Keratinocyte (primary cell): Measurements from ENCODE around the gene TSPOAP1. TPM values are rescaled to one million over a fixed set of nuclear protein-coding genes. Genes with fewer than 3 reads are reported as not detected.

Experiments used
- DNase-seq: peaks from one replicate; pipeline ENCODE4 v3.0.0-alpha.2; 2011; ENCODE audit warnings: low read depth, missing footprints, low spot score
- FAIRE-seq: peaks from 2 replicates; lab custom pipeline; 2011; peaks lifted over from hg19 to GRCh38; lab: Jason Lieb, UNC
- H2AFZ ChIP-seq: 2 replicates; pipeline ENCODE4 v1.6.0; 2012; ENCODE audit warnings: low read length, control low read depth, inconsistent platforms; ENCODE audit not compliant: control insufficient read depth
- H3K27ac ChIP-seq: 2 replicates; pipeline ENCODE4 v1.5.1; 2011; ENCODE audit warnings: low read length; ENCODE audit not compliant: control insufficient read depth, insufficient read depth
- H3K27me3 ChIP-seq: 3 replicates; pipeline ENCODE4 v1.6.0; 2011; ENCODE audit warnings: low read length; ENCODE audit not compliant: control insufficient read depth, insufficient read depth; ENCODE audit errors: extremely low read depth
- H3K36me3 ChIP-seq, 2 experiments: 2 replicates in 1 of 2; 3 replicates in 1 of 2; pipeline ENCODE4 v1.5.1; 2011; ENCODE audit warnings: low read length in 2 of 2, mild to moderate bottlenecking in 1 of 2; ENCODE audit not compliant: control insufficient read depth in 2 of 2, insufficient read depth in 2 of 2; ENCODE audit errors: extremely low read depth in 1 of 2
- H3K4me1 ChIP-seq: 3 replicates; pipeline ENCODE4 v1.5.1; 2011; ENCODE audit warnings: low read length; ENCODE audit not compliant: control insufficient read depth, insufficient read depth; ENCODE audit errors: extremely low read depth
- H3K4me2 ChIP-seq: 3 replicates; pipeline ENCODE4 v1.6.0; 2011; ENCODE audit warnings: low read depth, low read length; ENCODE audit not compliant: control insufficient read depth, insufficient read depth; ENCODE audit errors: extremely low read depth
- H3K4me3 ChIP-seq, 3 experiments: fragments of 200-600 bp in 1 of 3; sonication (generic) in 1 of 3; 2 replicates in 2 of 3; 3 replicates in 1 of 3; pipeline ENCODE4 v1.5.1; 2011 to 2016; ENCODE audit warnings: low read length in 3 of 3, mild to moderate bottlenecking in 3 of 3, control low read depth in 2 of 3, inconsistent platforms in 1 of 3, low read depth in 1 of 3, mixed read lengths in 1 of 3, mixed run types in 1 of 3, moderate library complexity in 1 of 3; ENCODE audit not compliant: control insufficient read depth in 2 of 3, insufficient read depth in 2 of 3; ENCODE audit errors: extremely low read depth in 1 of 3
- H3K79me2 ChIP-seq: 2 replicates; pipeline ENCODE4 v1.6.0; 2012; ENCODE audit warnings: low read length; ENCODE audit not compliant: control insufficient read depth, insufficient read depth
- H3K9ac ChIP-seq: 3 replicates; pipeline ENCODE4 v1.6.0; 2011; ENCODE audit warnings: low read length; ENCODE audit not compliant: control insufficient read depth, insufficient read depth; ENCODE audit errors: extremely low read depth
- H3K9me1 ChIP-seq: 3 replicates; pipeline ENCODE4 v1.6.0; 2011; ENCODE audit warnings: low read length; ENCODE audit not compliant: control insufficient read depth, insufficient read depth; ENCODE audit errors: extremely low read depth
- H3K9me3 ChIP-seq: 2 replicates; pipeline ENCODE4 v1.5.1; 2012; ENCODE audit warnings: low read depth, low read length; ENCODE audit not compliant: control insufficient read depth
- H4K20me1 ChIP-seq: 3 replicates; pipeline ENCODE4 v1.6.0; 2011; ENCODE audit warnings: low read length; ENCODE audit not compliant: control insufficient read depth, insufficient read depth; ENCODE audit errors: extremely low read depth
- CTCF ChIP-seq, 3 experiments: IDR thresholded peaks in 1 of 3; conservative IDR thresholded peaks in 1 of 3; optimal IDR thresholded peaks in 1 of 3; 2 replicates in 2 of 3; 3 replicates in 1 of 3; pipeline versions ENCODE3 to v1.5.1; 2011; ENCODE audit warnings: low read length in 3 of 3, mild to moderate bottlenecking in 3 of 3, moderate library complexity in 2 of 3, control low read depth in 1 of 3, inconsistent platforms in 1 of 3; ENCODE audit not compliant: insufficient read depth in 2 of 3; ENCODE audit errors: extremely low read depth in 1 of 3
- EZH2 ChIP-seq: IDR thresholded peaks from one replicate; pipeline ENCODE4 v1.6.1; 2012; ENCODE audit warnings: inconsistent platforms, mild to moderate bottlenecking, low read length, moderate library complexity
- dilution Hi-C: fragments of 300-500 bp; cut with MboI; formaldehyde crosslinking; loops from one replicate; pipeline ENCODE4 v1.7.0; 2020; ENCODE audit warnings: low sequenced_read_pairs; ENCODE audit not compliant: extremely low pct_ligation_motif_present
- polyA plus RNA-seq, 5 experiments: library from polyadenylated mRNA; depleted of rRNA in 3 of 5; stranded (reverse) in 3 of 5; stranded (forward) in 1 of 5; unstranded in 1 of 5; fragments of >200 nt; gene quantifications; 1 replicate in 1 of 5; 2 replicates in 3 of 5; 3 replicates in 1 of 5; pipeline versions ENCODE4 v1.2.1 to v1.2.3, GENCODE V29; 2011 to 2012; ENCODE audit warnings: missing spikeins in 2 of 5, low read depth in 1 of 5, low replicate concordance in 1 of 5

TSPOAP1 gene
- polyA plus RNA-seq, 1 donor (not counting 4 experiments of a cell fraction or from before 2014, with no cell fraction given): 0.04 TPM

GRCh38 chr17:58369214-58370031, 40.8 kb upstream of the TSPOAP1 start:
- DNase-seq (no peak), FAIRE-seq (no peak)
- H3K4me1 ChIP-seq: peaks cover 22% of the 10 kb centered on the region
- no peak overlapping the region for H3K27ac ChIP-seq
- peaks cover under 1% of the 10 kb centered on the region for H3K9me1 ChIP-seq
- H3K36me3 ChIP-seq: peaks cover 17 to 25% of the 10 kb centered on the region in 2 experiments
- no peak for TF ChIP-seq CTCF (optimal IDR thresholded peaks at IDR 0.05 in 1 of 3, IDR thresholded peaks at IDR 0.05 in 1 of 3, conservative IDR thresholded peaks at IDR 0.05 in 1 of 3; ENCODE audit: extremely low read depth in 1 of 3, insufficient read depth in 2 of 3, low read length in 3 of 3)
- TF ChIP-seq EZH2: no peak
- no peak overlapping the region for H3K9ac ChIP-seq
- dilution Hi-C loops: no loop called here
- no peaks in the 10 kb centered on the region for H3K27me3 ChIP-seq
- H3K4me3 ChIP-seq: no peak overlapping the region
- no peak overlapping the region for H2AFZ ChIP-seq
- H3K79me2 ChIP-seq: peaks cover 16% of the 10 kb centered on the region
- peaks cover 2% of the 10 kb centered on the region for H4K20me1 ChIP-seq
- H3K4me2 ChIP-seq: no peak overlapping the region
- no peaks in the 10 kb centered on the region for H3K9me3 ChIP-seq

- Histone ChIP-seq H3K36me3 (peaks cover 18 to 29% of the 10 kb centered on the region in 2 experiments), H3K4me2 (no peak overlapping the region), H3K9me3 (no peaks in the 10 kb centered on the region), H3K4me1 (peaks cover 28% of the 10 kb centered on the region), H3K79me2 (peaks cover 21% of the 10 kb centered on the region), H3K9me1 (peaks cover 4% of the 10 kb centered on the region), H3K9ac (no peak overlapping the region), H3K27ac (no peak overlapping the region), H4K20me1 (peaks cover 3% of the 10 kb centered on the region), H3K4me3 (no peak overlapping the region), H2AFZ (no peak overlapping the region), H3K27me3 (no peaks in the 10 kb centered on the region)
- dilution Hi-C loops: no loop called here
- no peak for DNase-seq
- FAIRE-seq: no peak
- no peak for TF ChIP-seq EZH2
Measured at GRCh38 chr17:58368860-58369213, 40.2 kb upstream of the TSPOAP1 start.
